ENCODE data around the gene PIGU.
"Not testable (repeated sequence)": the region's sequence is repeated elsewhere in the genome, so short reads cannot be mapped to it uniquely, and the experiment has no call there.

PIGU gene

GRCh38 chr20:34529742-34530141, 147.2 kb downstream of the PIGU start:
- no peak for DNase-seq

DNA sequence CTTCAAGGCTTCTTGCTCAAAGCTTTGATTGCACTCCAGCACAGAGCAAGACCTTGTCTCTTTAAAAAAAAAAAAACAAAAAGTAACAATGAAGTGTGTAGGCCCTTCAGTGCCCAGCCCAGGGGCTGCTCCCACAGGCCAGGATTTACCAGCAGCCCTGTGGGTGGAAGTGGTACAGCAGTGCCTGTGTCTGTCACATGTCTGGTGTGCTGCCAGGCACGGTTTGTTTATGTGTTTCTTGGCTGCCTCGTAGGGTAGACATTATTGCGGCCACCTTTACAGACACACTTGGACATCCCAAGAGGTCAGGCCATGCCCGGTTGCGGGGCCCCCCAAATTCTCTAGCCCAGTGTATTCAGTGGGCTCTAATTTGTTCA, 148.0 kb downstream of the PIGU start:
- no peak for DNase-seq

GRCh38 chr20:34527016-34527415, 149.9 kb downstream of the PIGU start:
- no peak for DNase-seq

- DNase-seq: no peak
These were observed 150.4 kb downstream of the PIGU start for GRCh38 chr20:34526466-34526865.

- DNase-seq: no peak
These were observed 151.0 kb downstream of the PIGU start for GRCh38 chr20:34525709-34526416.

DNA sequence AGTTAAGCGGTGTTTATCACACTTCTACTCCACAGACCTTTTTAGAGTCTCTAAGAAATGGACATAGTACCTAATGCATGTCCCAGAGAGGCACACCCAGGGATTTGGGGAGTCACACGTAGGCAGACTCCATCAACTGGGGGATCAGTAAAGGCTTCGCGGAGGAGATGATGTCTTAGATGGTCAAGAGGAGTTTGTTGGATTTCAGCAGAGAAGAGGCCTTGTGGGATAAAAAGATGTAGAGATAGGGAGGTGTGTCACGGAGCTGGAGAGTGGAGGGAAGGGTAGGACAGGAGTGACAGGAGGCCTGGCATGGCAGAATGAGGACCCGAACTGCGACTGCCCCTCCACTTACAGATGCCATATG, 151.6 kb downstream of the PIGU start:
- no peak for DNase-seq

- DNase-seq: no peak
These were observed 152.5 kb downstream of the PIGU start for GRCh38 chr20:34524426-34524825.

DNA sequence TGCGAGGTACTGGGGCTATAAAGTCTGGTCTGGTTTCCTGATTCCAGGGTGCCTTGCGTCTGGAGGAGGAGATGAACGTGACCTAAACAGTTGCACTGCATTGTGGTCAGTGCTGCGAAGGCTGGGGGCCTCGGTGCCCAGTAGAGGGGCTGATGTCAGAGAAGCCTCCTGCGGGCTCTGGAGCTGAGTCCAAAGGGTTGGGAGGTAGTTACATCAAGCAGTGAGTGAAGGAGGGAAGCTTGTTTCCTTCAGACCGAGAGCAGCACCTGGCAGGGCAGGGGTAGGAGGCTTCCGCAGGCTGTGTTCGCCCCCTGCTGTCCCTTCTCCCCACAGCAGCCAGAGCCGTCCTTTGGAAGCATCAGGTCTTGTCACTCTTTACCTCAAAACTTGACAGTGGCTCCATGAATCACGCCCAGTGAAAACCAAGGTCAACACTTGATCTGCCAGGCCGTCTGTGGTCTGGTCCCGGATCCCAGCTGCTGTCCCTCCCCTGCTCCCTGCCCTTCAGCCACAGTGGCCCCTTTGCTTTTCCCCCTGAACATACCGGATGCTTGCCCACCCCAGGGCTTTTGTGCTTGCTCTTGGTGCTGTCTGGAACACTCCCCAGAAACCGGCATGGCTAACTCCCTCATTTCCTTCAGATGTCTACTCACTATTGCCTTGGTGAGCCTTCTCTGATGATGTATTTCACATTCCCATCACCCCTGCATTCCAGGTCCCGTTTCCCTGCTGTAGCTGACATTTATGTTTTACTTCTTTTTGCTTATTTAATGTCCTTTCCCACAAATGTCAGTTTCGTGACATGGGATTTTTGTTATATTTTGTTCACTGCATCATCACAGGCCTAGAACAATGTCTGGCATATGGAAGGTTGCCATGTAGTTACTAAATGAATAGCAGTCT, 153.7 kb downstream of the PIGU start:
- no peak for DNase-seq

DNA sequence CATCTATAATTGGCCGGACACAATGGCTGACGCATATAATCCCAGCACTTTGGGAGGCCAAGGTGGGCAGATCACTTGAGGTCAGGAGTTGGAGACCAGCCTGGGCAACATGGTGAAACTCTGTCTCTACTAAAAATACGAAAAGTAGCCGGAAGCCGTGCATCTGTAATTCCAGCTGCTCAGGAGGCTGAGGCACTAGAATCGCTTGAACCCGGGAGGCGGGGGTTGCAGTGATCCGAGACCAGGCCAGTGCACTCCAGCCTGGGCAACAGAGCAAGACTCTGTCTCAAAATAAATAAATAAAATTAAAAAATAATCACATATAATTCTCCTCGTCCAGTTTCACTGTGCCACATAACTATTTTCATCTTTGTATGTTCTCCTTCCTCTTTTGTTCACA, 157.1 kb downstream of the PIGU start:
- not testable (repeated sequence) for DNase-seq

DNA sequence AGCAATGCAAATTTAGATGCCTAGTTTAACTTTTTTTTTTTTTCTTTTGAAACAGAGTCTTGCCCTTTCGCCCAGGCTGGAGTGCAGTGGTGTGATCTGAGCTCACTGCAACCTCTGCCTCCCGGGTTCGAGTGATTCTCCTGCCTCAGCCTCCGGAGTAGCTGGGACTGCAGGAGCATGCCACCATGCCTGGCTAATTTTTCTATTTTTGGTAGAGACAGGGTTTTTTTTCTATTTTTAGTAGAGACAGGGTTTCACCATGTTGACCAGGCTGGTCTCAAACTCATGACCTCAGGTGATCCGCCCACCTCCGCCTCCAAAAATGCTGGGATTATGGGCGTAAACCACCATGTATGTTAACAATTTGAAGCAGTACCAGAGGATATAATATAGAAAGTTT, 158.0 kb downstream of the PIGU start:
- not testable (repeated sequence) for DNase-seq

DNA sequence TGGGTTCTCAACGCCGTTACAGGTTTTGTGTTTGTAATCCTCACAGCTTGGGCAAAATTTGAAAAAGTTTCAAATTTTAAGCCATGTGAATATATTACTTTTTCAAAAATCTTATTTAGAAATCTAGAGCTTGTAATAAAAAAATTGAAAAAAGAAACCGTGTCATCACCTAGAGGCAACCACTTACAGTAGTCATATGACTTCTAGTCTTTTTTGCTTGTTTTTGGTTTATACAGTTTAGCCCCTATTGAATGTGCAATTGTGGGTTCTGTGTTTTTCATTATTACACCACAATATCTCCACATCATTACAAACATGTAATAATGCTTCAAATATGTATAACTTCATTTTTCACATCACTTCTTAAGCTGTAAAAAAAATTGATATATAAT, 159.8 kb downstream of the PIGU start:
- DNase-seq: no peak

GRCh38 chr20:34516247-34517113, 160.4 kb downstream of the PIGU start, which contains the start of gene DYNLRB1:
Gene DYNLRB1 (plus strand): TSS chr20:34516422. CDS start chr20:34516459, 37 bp downstream.
- DNase-seq: peak; percentile 74

GRCh38 chr20:34515484-34516246, 161.2 kb downstream of the PIGU start:
- DNase-seq: peak; percentile 38

DNA sequence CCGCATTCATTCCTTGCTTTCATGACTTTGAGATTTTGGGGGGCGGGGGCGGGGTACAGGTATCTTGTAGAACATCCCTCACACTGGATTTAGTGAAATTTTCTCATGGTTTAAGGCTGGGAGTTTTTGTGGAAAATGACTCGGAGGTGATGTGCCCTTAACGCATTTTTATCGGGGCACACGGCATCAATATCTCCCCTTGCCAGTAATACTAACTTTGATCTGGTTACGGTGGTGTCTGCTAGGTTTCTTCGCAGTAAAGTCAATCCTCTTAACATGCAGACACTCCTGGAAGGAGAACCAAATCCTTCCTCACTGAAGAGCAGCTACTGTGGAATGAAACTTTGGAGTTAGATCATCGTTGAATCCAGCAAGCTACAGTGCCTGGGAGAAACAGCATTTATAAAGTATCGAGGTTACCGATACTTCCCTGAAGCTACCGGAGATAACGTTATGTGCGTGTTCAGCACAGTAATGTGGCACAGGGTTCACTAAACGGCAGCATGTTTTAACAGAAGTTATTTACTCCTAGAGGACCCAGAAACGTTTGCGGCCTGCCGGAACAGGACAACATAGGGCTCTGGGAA, 161.9 kb downstream of the PIGU start:
- no peak for DNase-seq

DNA sequence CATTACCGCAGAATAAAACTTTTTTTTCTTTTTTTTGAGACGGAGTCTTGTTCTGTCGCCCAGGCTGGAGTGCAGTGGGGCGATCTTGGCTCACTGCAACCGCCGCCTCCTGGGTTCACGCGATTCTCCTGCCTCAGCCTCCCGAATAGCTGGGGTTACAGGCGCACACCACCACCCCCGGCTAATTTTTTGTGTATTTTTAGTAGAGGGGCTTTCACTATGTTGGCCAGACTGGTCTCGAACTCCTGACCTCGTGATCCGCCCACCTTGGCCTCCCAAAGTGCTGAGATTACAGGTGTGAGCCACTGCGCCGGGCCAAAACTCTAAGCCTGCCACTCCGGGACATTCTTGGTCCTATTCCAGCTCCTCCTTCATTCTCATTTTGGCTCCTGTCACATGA, 162.9 kb downstream of the PIGU start:
- DNase-seq: not testable (repeated sequence)

- DNase-seq: no peak
These were observed 163.9 kb downstream of the PIGU start for GRCh38 chr20:34512955-34513419.

- no peak for DNase-seq
These were observed 164.5 kb downstream of the PIGU start for GRCh38 chr20:34512266-34512954.

- no peak for DNase-seq
These were observed 165.0 kb downstream of the PIGU start for GRCh38 chr20:34511891-34512265.

GRCh38 chr20:34510575-34510974, 166.3 kb downstream of the PIGU start:
- DNase-seq: no peak

Measured in NCI-H1694 treated with DMSO at 0.1 percent for 48 hours (cell line).